ENCODE results near the gene ZEB2.
A peak's percentile ranks its signal among the peaks of the same experiment; 100 is the strongest.

The ZEB2 gene

GRCh38 chr2:144451443-144451842, 68.5 kb downstream of the ZEB2 start:
- no peak for DNase-seq (ENCODE audit: low spot score)

- DNase-seq (ENCODE audit: low spot score), result no peak
These were observed 70.9 kb downstream of the ZEB2 start for GRCh38 chr2:144449028-144449406.

GRCh38 chr2:144448389-144449027, 71.4 kb downstream of the ZEB2 start:
- DNase-seq (ENCODE audit: low spot score), result no peak

GRCh38 chr2:144447535-144447934, 72.4 kb downstream of the ZEB2 start:
- no peak for DNase-seq (ENCODE audit: low spot score)

GRCh38 chr2:144446136-144446535, 73.8 kb downstream of the ZEB2 start:
- no peak for DNase-seq (ENCODE audit: low spot score)

GRCh38 chr2:144445196-144445595, 74.7 kb downstream of the ZEB2 start:
- DNase-seq (ENCODE audit: low spot score), result no peak

DNA sequence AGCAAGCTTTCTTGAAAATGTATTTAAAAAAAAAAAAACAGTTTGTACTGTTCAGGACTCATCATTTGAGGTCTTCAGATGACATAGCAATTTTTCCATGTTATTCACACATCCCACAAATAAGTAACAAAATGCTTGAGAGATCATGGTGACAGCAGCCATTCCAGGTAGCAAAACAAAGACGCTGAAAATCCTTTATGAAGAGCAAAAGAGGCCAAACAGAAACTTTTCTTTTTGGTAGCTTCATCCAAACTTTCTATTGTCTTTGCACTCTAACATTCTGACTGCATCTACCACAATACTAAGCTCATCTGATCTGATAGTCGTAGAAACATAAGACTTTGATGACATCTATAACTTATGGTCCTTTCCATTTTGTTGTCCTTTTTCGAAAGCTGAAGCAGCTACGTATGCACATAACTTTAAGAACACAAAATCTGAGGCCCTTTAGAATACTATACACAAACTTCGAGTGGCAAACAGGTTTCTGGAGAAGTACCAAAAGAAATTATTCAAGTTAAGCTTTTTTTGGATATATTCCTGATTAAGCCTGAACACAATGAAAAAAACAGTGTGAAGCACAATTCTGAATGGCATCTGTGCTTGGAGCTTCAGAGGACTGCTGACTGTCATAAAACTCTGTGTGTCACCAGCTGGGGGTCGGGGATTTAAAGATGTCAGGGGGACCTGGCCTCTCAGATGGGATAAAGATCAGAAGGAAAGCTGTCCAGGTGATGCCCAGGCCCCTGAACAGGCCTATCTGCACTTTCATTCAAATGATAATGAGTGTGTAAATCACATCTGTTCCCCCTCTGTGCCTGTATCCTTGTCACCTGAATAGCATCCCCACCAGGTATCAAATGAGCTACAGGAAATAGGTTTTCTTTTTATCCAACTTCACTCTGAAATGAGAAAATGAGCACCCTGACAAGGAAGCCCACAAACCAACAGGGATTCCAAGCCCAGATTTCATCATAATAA, 75.8 kb downstream of the ZEB2 start:
- DNase-seq (ENCODE audit: low spot score), result no peak

DNA sequence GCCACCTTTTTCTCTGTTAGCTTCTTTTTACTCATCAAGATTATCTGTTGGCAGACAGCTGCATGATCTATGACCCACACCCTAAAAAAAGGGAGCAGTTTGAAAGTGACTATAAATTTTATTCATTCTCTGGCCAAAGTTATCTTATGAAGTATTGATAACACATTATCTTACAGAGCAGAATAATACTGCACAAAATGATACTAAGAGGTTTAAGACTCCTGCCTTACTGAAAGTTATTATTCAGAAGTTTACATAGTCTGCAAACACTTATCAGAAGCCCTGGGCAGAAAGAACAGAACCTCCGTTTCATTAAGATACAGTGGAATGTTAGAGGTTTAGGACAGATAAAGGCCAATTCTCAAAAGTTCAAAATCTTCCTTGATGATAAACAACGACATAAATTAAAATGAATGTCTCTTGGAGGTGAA, 78.2 kb downstream of the ZEB2 start:
- DNase-seq (ENCODE audit: low spot score), result no peak

DNA sequence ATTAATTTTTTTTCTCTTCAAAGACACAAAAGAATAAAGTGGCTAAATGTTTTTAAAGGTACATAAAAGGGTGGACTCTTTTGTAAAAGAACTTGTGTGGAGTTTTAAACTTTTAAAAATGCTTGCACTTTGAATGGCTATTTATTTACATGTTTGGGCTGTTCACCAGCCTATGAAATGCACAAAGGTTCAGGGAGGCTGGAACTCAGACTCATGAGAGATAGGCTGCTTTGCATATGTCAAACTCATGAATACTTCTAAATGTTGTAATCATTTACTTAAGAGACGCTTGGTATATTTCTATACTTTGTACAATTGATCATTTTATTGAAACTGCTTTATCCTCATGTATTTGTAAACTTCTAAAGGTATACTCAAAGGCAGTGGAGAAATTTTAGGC, 79.9 kb downstream of the ZEB2 start:
- DNase-seq (ENCODE audit: low spot score), result no peak

GRCh38 chr2:144438801-144439631, 80.9 kb downstream of the ZEB2 start:
- no peak for DNase-seq (ENCODE audit: low spot score)

DNA sequence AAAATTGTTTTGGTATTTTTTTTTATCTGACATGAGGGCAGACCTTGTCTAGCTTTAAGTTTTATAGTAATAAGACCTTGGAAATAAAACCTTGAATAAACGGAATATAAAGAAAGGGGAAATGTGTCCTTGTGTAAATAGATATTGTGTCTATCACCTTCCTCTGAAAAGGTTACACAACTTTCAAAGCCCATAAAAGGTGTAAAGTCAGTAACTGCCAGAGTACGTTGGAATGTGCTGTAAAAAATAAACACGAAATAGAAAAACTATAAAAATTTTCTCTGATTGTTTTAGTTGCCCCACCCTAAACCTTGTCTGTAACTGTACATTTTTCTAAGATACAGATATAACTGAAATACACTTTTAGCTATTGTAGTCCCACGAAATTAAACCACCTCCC, 82.3 kb downstream of the ZEB2 start:
- DNase-seq (ENCODE audit: low spot score), result no peak

- DNase-seq (ENCODE audit: low spot score), result no peak
These were observed 85.3 kb downstream of the ZEB2 start for GRCh38 chr2:144434425-144435222.

- DNase-seq (ENCODE audit: low spot score), result no peak
These were observed 87.0 kb downstream of the ZEB2 start for GRCh38 chr2:144432921-144433320.

- no peak for DNase-seq (ENCODE audit: low spot score)
These were observed 87.9 kb downstream of the ZEB2 start for GRCh38 chr2:144431998-144432397.

DNA sequence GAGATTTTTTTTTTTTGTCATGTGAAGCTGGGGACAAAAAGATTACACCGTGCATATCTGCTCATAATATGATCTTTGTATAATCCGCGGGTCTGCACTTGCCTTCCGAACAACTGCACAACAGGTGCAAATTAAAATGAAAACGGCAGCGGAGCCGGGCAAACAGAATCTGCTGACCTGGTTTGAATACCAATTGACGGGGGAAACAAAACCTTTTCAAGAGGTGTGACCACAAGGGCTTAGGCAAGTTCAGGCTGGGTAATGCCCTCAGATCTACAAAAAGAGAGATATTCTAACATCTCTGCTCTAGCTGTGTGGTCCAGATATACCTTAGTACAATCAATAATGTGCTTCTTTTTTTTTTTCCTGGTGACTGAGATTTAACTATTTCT, 88.5 kb downstream of the ZEB2 start:
- DNase-seq (ENCODE audit: low spot score), result no peak

DNA sequence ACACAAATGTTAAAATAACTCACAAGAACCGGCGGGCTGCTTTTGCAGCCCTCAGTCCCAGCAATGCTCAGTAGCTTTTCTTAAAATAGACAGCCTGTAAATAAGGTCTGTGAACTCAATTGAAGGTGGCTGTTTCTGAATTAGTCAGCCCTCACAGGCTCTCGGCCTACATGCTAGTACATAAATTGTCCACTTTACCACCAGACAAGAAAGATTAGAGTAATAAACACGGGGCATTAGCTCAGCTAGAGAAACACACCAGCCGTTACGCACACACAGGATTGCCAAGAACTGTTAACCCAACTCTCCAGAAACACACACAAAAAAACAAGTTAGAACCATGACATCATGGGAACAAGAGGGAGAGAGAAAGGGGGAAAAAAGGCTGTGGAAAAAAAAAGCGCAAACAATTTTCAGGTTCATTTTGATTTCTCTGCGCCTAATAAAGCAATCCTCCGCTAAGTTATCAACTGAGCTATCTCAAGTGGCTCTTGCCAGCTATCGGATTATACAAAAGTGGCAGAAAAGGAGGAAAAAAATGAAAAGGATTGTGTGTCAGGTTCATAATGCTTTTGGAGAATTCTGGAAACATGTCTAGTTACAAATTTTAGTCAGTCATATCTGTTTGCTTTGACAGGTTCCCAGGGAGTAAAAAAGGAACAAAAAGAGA, 89.1 kb downstream of the ZEB2 start:
- DNase-seq (ENCODE audit: low spot score), result peak; percentile 24

GRCh38 chr2:144429396-144430112, 90.4 kb downstream of the ZEB2 start:
- DNase-seq (ENCODE audit: low spot score), result no peak

- no peak for DNase-seq (ENCODE audit: low spot score)
These were observed 92.9 kb downstream of the ZEB2 start for GRCh38 chr2:144426981-144427479.

DNA sequence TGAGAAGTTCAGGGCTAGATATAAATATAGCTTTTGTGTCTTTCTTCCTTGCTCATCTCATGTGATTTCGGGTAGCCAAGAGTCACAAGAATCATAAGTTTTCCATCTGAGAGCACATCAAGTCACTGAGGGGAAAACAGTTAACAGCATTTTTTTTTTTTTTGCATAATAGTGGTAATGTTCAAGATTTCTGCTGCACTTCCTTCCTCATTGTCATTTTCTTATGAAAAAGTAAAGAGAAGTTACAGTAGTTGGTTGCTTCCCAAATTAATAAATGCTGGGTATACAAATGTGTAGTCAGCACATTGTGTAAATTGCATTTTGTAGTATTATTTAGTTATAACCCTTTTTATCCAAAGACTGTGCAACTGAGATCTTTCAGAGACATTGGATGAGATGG, 93.6 kb downstream of the ZEB2 start:
- no peak for DNase-seq (ENCODE audit: low spot score)

- no peak for DNase-seq (ENCODE audit: low spot score)
These were observed 95.2 kb downstream of the ZEB2 start for GRCh38 chr2:144424559-144425240.
